Measurements from ENCODE around the gene MAP4K4. TPM values are rescaled to one million over a fixed set of nuclear protein-coding genes. Genes with fewer than 3 reads are reported as not detected.

Gene MAP4K4
- total RNA-seq: 139 TPM

GRCh38 chr2:101697124-101698013, at the start of gene MAP4K4:
MAP4K4 (plus strand) TSS chr2:101697707; CDS start chr2:101698081, 374 bp downstream.

Other genes starting within 250 kb of the MAP4K4 start
- 1.5 TPM for gene RFX8, start 222.6 kb upstream of the MAP4K4 start, total RNA-seq